Ectodermal cell (in vitro differentiated cells): ENCODE data around the gene KMT2E. TPM values are rescaled to one million over a fixed set of nuclear protein-coding genes. Genes with fewer than 3 reads are reported as not detected.

Source experiments
- H3K27ac ChIP-seq: 2 replicates; pipeline ENCODE4 v1.7.0; 2013; ENCODE audit warnings: mild to moderate bottlenecking, low read depth, low read length; ENCODE audit not compliant: insufficient read depth, poor library complexity, severe bottlenecking
- H3K27me3 ChIP-seq: 2 replicates; pipeline ENCODE4 v1.7.0; 2013; ENCODE audit warnings: mild to moderate bottlenecking, low read length; ENCODE audit not compliant: insufficient read depth, control insufficient read depth, poor library complexity, severe bottlenecking
- H3K36me3 ChIP-seq: one replicate; pipeline ENCODE4 v1.7.0; 2013; ENCODE audit warnings: low read length; ENCODE audit not compliant: control insufficient read depth, insufficient read depth
- H3K4me1 ChIP-seq: one replicate; pipeline ENCODE4 v1.7.0; 2013; ENCODE audit warnings: low read length; ENCODE audit not compliant: control insufficient read depth, insufficient read depth
- H3K4me3 ChIP-seq: 2 replicates; pipeline ENCODE4 v1.7.0; 2013; ENCODE audit warnings: low read depth, low read length, control low read depth; ENCODE audit not compliant: insufficient read depth
- H3K9me3 ChIP-seq: 2 replicates; pipeline ENCODE4 v1.7.0; 2013; ENCODE audit warnings: mild to moderate bottlenecking, low read length, moderate library complexity; ENCODE audit not compliant: control insufficient read depth
- WGBS, 2 experiments: methylation state at CpG; one replicate each; pipeline ENCODE4 v1.1.7; 2013; ENCODE audit warnings: missing lambda C conversion rate in 2 of 2; 5-methylcytosine and 5-hydroxymethylcytosine counted together
- polyA plus RNA-seq, 4 experiments: library from polyadenylated mRNA; stranded (reverse); fragments of 50-300 nt; gene quantifications; one replicate each; pipeline ENCODE4 v1.2.3, GENCODE V29; 2013

KMT2E gene, protein sequence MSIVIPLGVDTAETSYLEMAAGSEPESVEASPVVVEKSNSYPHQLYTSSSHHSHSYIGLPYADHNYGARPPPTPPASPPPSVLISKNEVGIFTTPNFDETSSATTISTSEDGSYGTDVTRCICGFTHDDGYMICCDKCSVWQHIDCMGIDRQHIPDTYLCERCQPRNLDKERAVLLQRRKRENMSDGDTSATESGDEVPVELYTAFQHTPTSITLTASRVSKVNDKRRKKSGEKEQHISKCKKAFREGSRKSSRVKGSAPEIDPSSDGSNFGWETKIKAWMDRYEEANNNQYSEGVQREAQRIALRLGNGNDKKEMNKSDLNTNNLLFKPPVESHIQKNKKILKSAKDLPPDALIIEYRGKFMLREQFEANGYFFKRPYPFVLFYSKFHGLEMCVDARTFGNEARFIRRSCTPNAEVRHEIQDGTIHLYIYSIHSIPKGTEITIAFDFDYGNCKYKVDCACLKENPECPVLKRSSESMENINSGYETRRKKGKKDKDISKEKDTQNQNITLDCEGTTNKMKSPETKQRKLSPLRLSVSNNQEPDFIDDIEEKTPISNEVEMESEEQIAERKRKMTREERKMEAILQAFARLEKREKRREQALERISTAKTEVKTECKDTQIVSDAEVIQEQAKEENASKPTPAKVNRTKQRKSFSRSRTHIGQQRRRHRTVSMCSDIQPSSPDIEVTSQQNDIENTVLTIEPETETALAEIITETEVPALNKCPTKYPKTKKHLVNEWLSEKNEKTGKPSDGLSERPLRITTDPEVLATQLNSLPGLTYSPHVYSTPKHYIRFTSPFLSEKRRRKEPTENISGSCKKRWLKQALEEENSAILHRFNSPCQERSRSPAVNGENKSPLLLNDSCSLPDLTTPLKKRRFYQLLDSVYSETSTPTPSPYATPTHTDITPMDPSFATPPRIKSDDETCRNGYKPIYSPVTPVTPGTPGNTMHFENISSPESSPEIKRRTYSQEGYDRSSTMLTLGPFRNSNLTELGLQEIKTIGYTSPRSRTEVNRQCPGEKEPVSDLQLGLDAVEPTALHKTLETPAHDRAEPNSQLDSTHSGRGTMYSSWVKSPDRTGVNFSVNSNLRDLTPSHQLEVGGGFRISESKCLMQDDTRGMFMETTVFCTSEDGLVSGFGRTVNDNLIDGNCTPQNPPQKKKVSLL (N-terminal part only)
- polyA plus RNA-seq (2013, experiment 1 of 4): 68.0 TPM
- 68.0 TPM for polyA plus RNA-seq (2013, experiment 2 of 4)
- 52.9 TPM for polyA plus RNA-seq (2013, experiment 3 of 4)
- polyA plus RNA-seq (2013, experiment 4 of 4): 64.7 TPM

DNA sequence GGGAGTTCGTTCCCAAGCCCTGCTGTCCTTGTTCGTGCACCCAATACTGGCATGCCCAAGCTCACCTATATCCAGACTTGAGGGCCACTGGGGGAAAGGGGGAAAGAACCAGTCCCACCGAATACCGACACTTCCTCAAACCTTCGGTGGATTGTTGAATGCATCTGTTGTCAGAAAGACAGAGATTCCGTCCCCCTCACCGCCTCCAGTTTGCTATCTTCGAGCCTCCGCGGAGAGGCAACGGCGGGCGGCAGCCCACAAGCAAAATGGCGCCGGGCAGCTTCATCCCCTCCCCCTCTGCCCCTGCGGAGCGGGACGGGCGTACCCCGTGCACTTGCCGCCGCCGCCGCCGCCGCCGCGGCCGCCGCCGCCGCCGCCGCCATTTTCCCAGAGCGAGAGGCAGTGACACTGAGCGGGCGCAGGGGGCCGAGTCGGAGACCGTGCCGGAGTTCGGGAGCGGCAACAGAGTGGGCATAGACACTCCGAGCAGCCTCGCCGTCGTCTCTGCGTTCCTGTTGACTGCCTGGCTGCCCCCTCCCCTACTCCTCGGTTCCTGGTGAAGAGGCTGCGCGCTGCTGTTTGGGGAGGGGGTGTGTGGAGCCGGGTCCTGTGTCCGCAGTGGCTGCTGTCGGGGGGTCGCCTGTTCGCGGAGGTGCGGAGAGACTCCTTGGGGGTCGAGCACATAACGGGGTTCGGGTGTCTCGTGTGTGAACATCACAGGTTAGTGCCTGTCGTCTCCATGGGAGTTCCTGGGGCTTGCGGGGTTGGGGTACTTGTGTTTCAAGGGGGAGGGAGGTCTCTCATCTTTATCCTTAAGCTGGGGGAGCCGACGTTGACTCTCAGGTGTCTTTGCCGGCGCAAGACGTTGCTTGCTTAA lies at the start of gene KMT2E:
TSS of gene KMT2E (plus strand) at position 390 of the 877 bp plus-strand sequence. CDS start 26,748 bp downstream, outside the sequence.
- no peaks in the 10 kb centered on the region for H3K27me3 ChIP-seq
- H3K4me1 ChIP-seq: peaks cover 12% of the 10 kb centered on the region
- H3K36me3 ChIP-seq: no peaks in the 10 kb centered on the region
- 0% methylated on average over 69 of the region's 69 CpGs for WGBS, 2 experiments
- no peaks in the 10 kb centered on the region for H3K9me3 ChIP-seq
- peak within 1 kb of the TSS; percentile 100 for H3K27ac ChIP-seq
- H3K4me3 ChIP-seq: peak within 1 kb of the TSS; percentile 94

DNA sequence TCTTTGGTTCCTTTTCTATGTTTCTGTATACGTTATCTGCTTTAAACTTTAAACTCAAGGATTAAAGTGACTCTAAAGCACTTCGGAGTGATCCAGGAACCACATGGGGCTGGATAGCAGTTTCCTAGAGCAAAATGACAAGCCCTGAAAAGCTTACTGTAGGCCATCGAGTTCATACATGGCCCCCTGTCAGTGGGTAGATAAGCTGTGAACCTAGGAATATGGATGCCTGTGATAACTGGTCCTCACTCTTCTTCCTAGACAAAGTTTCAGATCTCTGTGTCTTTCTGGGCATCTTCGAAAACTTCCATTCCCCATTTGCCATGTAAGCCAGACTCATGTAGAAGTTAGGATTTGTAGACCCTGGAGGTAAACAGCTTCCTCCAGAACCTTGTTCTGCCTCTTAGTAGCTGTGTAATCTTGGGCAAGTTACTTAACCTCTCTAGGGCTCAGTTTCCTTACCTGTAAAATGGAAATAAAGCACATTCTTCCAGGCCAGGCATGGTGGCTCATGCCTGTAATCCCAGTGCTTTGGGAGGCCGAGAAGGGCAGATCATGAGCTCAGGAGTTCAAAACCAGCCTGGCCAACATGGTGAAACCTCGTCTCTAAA lies 49.3 kb upstream of the KMT2E start:
- Histone ChIP-seq H3K27me3 (no peaks in the 10 kb centered on the region), H3K36me3 (no peaks in the 10 kb centered on the region), H3K9me3 (no peaks in the 10 kb centered on the region), H3K27ac (no peak overlapping the region), H3K4me1 (no peaks in the 10 kb centered on the region), H3K4me3 (no peak overlapping the region)
- WGBS, 2 experiments: 85 to 95% methylated on average over 5 of the region's 6 CpGs

DNA sequence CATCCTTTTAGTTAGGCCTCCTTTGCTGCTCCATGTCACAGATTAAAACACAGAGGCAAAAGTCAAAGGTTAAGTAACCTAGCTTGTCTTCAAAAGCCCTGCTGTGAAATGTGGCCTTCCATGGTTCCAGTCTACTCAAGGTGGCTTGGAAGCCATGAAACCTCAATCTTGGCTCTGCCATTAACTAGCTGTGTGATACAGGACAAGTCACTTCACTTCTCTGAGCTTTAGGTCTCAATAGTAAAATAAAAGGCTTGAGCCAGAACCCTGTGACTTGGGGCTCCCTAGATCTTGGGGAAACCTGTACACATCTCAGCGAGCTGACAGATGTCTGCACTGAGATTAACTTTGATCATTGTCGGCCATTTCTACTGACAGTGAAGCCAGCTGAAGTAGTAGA lies 48.0 kb upstream of the KMT2E start:
- Histone ChIP-seq H3K4me1 (no peaks in the 10 kb centered on the region), H3K4me3 (no peak overlapping the region)
- WGBS, 2 experiments: 92 to 98% methylated on average over 2 of the region's 2 CpGs

DNA sequence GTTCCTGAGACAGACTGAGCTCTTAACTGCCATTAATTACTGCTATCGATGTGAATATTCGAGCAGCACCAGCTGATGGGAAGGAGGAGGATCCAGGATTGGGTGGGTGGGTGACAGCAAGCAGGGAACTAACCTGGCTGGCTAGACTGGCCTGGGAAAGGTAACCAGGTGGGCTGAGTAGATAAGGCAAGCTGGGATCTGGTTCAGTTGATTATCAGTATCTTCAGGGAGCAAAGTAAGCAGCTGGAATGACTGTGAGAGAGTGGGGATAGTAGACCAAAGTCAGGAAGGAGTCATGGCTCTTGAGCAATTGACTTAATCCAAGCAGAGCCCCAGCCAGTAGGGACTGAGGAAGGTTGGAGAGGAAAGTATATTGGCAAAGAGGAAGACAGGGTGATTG lies 46.9 kb upstream of the KMT2E start:
- Histone ChIP-seq H3K9me3 (no peaks in the 10 kb centered on the region), H3K27me3 (no peaks in the 10 kb centered on the region), H3K4me1 (no peaks in the 10 kb centered on the region), H3K27ac (no peak overlapping the region), H3K36me3 (no peaks in the 10 kb centered on the region), H3K4me3 (no peak overlapping the region)
- WGBS, 2 experiments: 93 to 95% methylated on average over 2 of the region's 2 CpGs

More for the DNA sequence above, 48.0 kb upstream of the KMT2E start:
- H3K36me3 ChIP-seq: no peaks in the 10 kb centered on the region
- no peaks in the 10 kb centered on the region for H3K9me3 ChIP-seq
- no peaks in the 10 kb centered on the region for H3K27me3 ChIP-seq
- no peak overlapping the region for H3K27ac ChIP-seq

DNA sequence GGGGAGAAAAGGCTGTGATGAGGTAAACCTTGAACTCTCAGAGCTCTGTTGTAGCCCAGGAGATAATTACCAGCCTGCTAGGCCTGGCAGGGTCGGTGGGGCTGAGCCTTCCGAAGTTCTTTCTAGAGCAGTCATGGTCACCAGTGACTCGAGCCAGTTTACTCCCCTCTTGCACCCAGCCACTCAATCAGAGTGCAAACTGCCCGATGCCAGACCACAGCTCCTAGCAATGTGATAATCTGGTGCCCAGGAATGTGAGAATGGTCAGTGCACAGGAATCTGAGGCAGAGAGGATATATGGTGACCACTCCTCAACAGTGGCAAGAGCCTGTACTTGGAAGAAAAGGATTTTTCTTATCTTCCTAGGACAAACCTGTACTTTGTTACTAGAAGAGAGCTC lies 46.4 kb upstream of the KMT2E start:
- Histone ChIP-seq H3K4me1 (no peaks in the 10 kb centered on the region), H3K36me3 (no peaks in the 10 kb centered on the region), H3K27ac (no peak overlapping the region), H3K4me3 (no peak overlapping the region), H3K27me3 (no peaks in the 10 kb centered on the region), H3K9me3 (no peaks in the 10 kb centered on the region)
- 93 to 96% methylated on average over 4 of the region's 4 CpGs for WGBS, 2 experiments

DNA sequence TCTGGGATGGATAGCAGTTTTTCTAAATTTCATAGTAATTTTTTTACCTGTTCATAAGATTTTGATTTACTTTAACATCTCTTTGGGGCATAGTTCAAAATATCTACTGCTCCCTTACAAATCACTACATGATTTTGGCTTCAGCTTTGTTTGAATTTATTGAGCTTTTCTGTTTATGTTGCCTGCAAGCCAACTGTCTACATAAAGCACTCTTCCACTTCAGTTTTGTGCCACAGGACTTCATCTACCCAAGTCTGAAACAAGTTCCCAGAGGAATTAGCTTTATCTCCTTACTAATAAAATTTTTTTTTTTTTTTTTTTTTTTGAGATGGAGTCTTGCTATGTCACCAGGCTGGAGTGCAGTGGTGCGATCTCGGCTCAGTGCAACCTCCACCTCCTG lies 45.4 kb upstream of the KMT2E start:
- H3K27ac ChIP-seq: no peak overlapping the region
- no peaks in the 10 kb centered on the region for H3K4me1 ChIP-seq
- H3K9me3 ChIP-seq: no peaks in the 10 kb centered on the region
- H3K27me3 ChIP-seq: no peaks in the 10 kb centered on the region
- no peak overlapping the region for H3K4me3 ChIP-seq
- WGBS, 2 experiments: 86 to 100% methylated on average over 2 of the region's 2 CpGs
- H3K36me3 ChIP-seq: no peaks in the 10 kb centered on the region

DNA sequence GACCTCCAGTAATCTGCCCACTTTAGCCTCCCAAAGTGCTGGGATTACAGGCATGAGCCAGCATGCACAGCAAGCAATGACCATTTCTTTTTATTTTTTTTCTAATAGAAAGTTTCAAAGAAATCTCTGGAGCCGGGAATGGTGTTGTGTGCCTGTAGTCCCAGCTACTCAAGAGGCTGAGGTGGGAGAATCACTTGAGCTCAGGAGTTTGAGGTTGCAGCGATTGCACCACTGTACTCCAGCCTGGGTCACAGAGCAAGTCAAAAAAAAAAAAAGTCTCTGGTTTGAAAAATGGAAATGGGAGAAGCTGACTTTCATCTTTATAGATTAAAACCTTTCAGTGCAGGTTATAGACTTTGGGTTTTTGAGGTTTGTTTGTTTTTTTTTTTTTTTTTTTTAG lies 44.8 kb upstream of the KMT2E start:
- no peak overlapping the region for H3K4me3 ChIP-seq
- H3K36me3 ChIP-seq: no peaks in the 10 kb centered on the region
- 93% methylated on average over 2 of the region's 2 CpGs for WGBS, 2 experiments
- H3K27me3 ChIP-seq: no peaks in the 10 kb centered on the region
- no peak overlapping the region for H3K27ac ChIP-seq
- H3K9me3 ChIP-seq: no peaks in the 10 kb centered on the region
- no peaks in the 10 kb centered on the region for H3K4me1 ChIP-seq

DNA sequence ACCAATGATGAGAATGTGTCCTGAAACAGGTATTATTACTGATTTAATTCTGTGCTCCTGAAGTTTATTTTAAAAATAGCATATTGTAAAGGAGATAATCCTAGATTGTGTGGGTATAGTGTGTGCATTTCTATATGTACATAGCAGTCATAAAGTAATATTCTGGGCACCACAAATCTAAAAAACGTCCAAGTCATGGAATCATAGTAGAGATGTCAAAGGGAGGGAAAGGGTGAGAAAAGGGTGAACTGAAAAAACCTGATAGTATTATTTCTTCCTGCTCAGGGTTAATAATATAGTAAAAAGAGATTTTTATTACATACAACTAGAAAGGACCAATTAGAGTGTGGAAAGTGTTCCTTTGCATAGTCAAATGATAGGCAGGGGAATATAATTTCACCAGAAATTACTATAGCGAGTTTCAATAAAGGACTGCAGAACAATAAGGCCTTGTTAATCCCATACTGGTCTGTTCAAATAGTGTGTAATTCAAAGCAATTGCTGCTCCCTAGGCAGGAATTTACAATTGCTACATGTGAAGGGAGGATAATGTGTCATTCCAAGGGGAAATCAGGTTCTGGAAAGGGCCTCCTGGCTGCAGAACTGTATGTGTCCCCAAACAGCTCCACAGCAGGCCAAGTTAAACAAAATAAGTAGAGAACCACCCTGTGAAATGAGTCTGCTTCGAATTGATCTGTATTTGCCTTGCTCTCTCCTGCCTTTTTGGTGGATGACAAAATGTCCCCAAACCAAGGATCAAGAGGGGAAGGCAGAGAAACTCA lies 42.5 kb upstream of the KMT2E start:
- H3K36me3 ChIP-seq: no peaks in the 10 kb centered on the region
- no peaks in the 10 kb centered on the region for H3K27me3 ChIP-seq
- WGBS, 2 experiments: 85 to 91% methylated on average over 3 of the region's 3 CpGs
- no peak overlapping the region for H3K4me3 ChIP-seq
- H3K4me1 ChIP-seq: no peaks in the 10 kb centered on the region
- H3K9me3 ChIP-seq: no peaks in the 10 kb centered on the region
- no peak overlapping the region for H3K27ac ChIP-seq
